ACC112 (cell line): ENCODE measurements around the gene CCNL2.
"Not testable (repeated sequence)": the region's sequence is repeated elsewhere in the genome, so short reads cannot be mapped to it uniquely, and the experiment has no call there.

Experiments used
- H2AFZ ChIP-seq: fragments of 200-600 bp; sonication (generic); one replicate; pipeline ENCODE4 v1.6.0; 2017; ENCODE audit warnings: antibody characterized with exemption, low read length; ENCODE audit not compliant: unreplicated experiment
- H3K27ac ChIP-seq: fragments of 200-600 bp; sonication (generic); 2 replicates; pipeline ENCODE4 v1.5.1; 2014; ENCODE audit warnings: low read depth, mild to moderate bottlenecking, antibody characterized with exemption, low read length, moderate library complexity
- H3K27me3 ChIP-seq: fragments of 200-600 bp; sonication (generic); 2 replicates; pipeline ENCODE4 v1.6.1; 2014; ENCODE audit warnings: mild to moderate bottlenecking, antibody characterized with exemption, low read length, moderate library complexity, mixed read lengths; ENCODE audit not compliant: insufficient read depth
- H3K36me3 ChIP-seq: fragments of 200-600 bp; sonication (generic); 2 replicates; pipeline ENCODE4 v1.6.1; 2016; ENCODE audit warnings: mild to moderate bottlenecking, antibody characterized with exemption, low read length, moderate library complexity, mixed read lengths; ENCODE audit not compliant: insufficient read depth
- H3K4me1 ChIP-seq: fragments of 200-600 bp; sonication (generic); one replicate; pipeline ENCODE4 v1.6.1; 2016; ENCODE audit warnings: low read length, mixed read lengths; ENCODE audit not compliant: insufficient read depth, unreplicated experiment, control insufficient read depth
- H3K4me3 ChIP-seq: fragments of 200-600 bp; sonication (generic); 2 replicates; pipeline ENCODE4 v1.5.1; 2014; ENCODE audit warnings: mild to moderate bottlenecking, low read depth, low read length
- H3K79me2 ChIP-seq: fragments of 200-600 bp; sonication (generic); one replicate; pipeline ENCODE4 v1.6.0; 2016; ENCODE audit warnings: low read length; ENCODE audit not compliant: control insufficient read depth, unreplicated experiment, insufficient read depth

The CCNL2 gene

GRCh38 chr1:1399187-1399871 lies at the start of gene CCNL2:
CCNL2 (minus strand) TSS chr1:1399335; CDS start chr1:1399306, 29 bp downstream.
- Histone ChIP-seq H2AFZ (peak within 1 kb of the TSS; percentile 67), H3K27ac (peak within 1 kb of the TSS; percentile 59), H3K4me1 (peaks cover 21% of the 10 kb centered on the region), H3K27me3 (no peaks in the 10 kb centered on the region), H3K79me2 (peaks cover 61% of the 10 kb centered on the region), H3K4me3 (peak within 1 kb of the TSS; percentile 89), H3K36me3 (peaks cover 31% of the 10 kb centered on the region)

- not testable (repeated sequence) for H3K27me3 ChIP-seq
Observed at GRCh38 chr1:1446631-1447030, 47.5 kb upstream of the CCNL2 start.

GRCh38 chr1:1442069-1442770 lies 43.1 kb upstream of the CCNL2 start:
- H3K4me1 ChIP-seq: no peaks in the 10 kb centered on the region
- no peak overlapping the region for H3K4me3 ChIP-seq
- no peaks in the 10 kb centered on the region for H3K36me3 ChIP-seq
- H3K79me2 ChIP-seq: no peaks in the 10 kb centered on the region
- H3K27me3 ChIP-seq: peaks cover 9% of the 10 kb centered on the region; the same call in 1 of the 2 replicates
- no peak overlapping the region for H2AFZ ChIP-seq
- H3K27ac ChIP-seq: no peak overlapping the region

More at GRCh38 chr1:1446631-1447030, 47.5 kb upstream of the CCNL2 start:
- not testable (repeated sequence) for H2AFZ ChIP-seq, H3K27ac ChIP-seq, H3K4me1 ChIP-seq, H3K4me3 ChIP-seq, H3K36me3 ChIP-seq, H3K79me2 ChIP-seq

GRCh38 chr1:1441002-1441888 lies 42.1 kb upstream of the CCNL2 start:
- no peaks in the 10 kb centered on the region for H3K36me3 ChIP-seq
- H3K27ac ChIP-seq: no peak overlapping the region
- H3K4me1 ChIP-seq: no peaks in the 10 kb centered on the region
- no peak overlapping the region for H2AFZ ChIP-seq
- peaks cover 14% of the 10 kb centered on the region; the same call in 1 of the 2 replicates for H3K27me3 ChIP-seq
- H3K4me3 ChIP-seq: no peak overlapping the region
- H3K79me2 ChIP-seq: no peaks in the 10 kb centered on the region

GRCh38 chr1:1440262-1441001 lies 41.3 kb upstream of the CCNL2 start:
- Histone ChIP-seq H3K79me2 (no peaks in the 10 kb centered on the region), H3K36me3 (no peaks in the 10 kb centered on the region), H3K27ac (no peak overlapping the region), H3K4me3 (no peak overlapping the region), H3K4me1 (no peaks in the 10 kb centered on the region), H3K27me3 (peaks cover 18% of the 10 kb centered on the region; the same call in 1 of the 2 replicates), H2AFZ (no peak overlapping the region)

GRCh38 chr1:1439546-1440261 lies 40.6 kb upstream of the CCNL2 start:
- no peak overlapping the region for H2AFZ ChIP-seq
- H3K36me3 ChIP-seq: no peaks in the 10 kb centered on the region
- peaks cover 22% of the 10 kb centered on the region; the same call in 1 of the 2 replicates for H3K27me3 ChIP-seq
- no peaks in the 10 kb centered on the region for H3K4me1 ChIP-seq
- no peak overlapping the region for H3K27ac ChIP-seq
- no peak overlapping the region for H3K4me3 ChIP-seq
- no peaks in the 10 kb centered on the region for H3K79me2 ChIP-seq

GRCh38 chr1:1438531-1439381 lies 39.6 kb upstream of the CCNL2 start:
- Histone ChIP-seq H3K27ac (no peak overlapping the region), H3K36me3 (no peaks in the 10 kb centered on the region), H3K4me3 (no peak overlapping the region), H3K4me1 (no peaks in the 10 kb centered on the region), H2AFZ (no peak overlapping the region), H3K79me2 (no peaks in the 10 kb centered on the region), H3K27me3 (peaks cover 22% of the 10 kb centered on the region; the same call in 1 of the 2 replicates)

- Histone ChIP-seq H3K79me2 (no peaks in the 10 kb centered on the region), H3K27me3 (peaks cover 22% of the 10 kb centered on the region; the same call in 1 of the 2 replicates), H3K4me3 (no peak overlapping the region), H3K4me1 (peaks cover 3% of the 10 kb centered on the region), H2AFZ (no peak overlapping the region), H3K27ac (no peak overlapping the region), H3K36me3 (no peaks in the 10 kb centered on the region)
Observed at GRCh38 chr1:1437904-1438376, 38.8 kb upstream of the CCNL2 start.
